HepG2 (cell line): ENCODE measurements around the gene C20orf204. TPM values are rescaled to one million over a fixed set of nuclear protein-coding genes. Genes with fewer than 3 reads are reported as not detected.

Experiments
- CBFB ChIP-seq: sonication (generic); formaldehyde crosslinking; IDR thresholded peaks from 2 replicates; pipeline ENCODE4 v1.4.0; 2020; ENCODE audit warnings: missing genetic modification reagents
- ERF ChIP-seq: IDR thresholded peaks from 2 replicates; pipeline ENCODE4 v1.6.1; 2018; ENCODE audit warnings: missing biosample characterization, missing genetic modification reagents
- FOXO1 ChIP-seq: sonication (generic); formaldehyde crosslinking; IDR thresholded peaks from 2 replicates; pipeline ENCODE4 v1.4.0; 2020; ENCODE audit warnings: missing genetic modification reagents
- GPN1 ChIP-seq: sonication (generic); formaldehyde crosslinking; IDR thresholded peaks from 2 replicates; pipeline ENCODE4 v1.5.1; 2020; ENCODE audit warnings: missing genetic modification reagents, borderline replicate concordance
- HDAC1 ChIP-seq: sonication (generic); formaldehyde crosslinking; IDR thresholded peaks from 2 replicates; pipeline ENCODE4 v1.5.1; 2020; ENCODE audit warnings: mild to moderate bottlenecking, missing genetic modification reagents
- JARID2 ChIP-seq: sonication (generic); formaldehyde crosslinking; IDR thresholded peaks from 2 replicates; pipeline ENCODE4 v1.8.1; 2023; ENCODE audit warnings: missing genetic modification reagents, inconsistent platforms; ENCODE audit not compliant: insufficient replicate concordance
- KLF15 ChIP-seq: sonication (generic); formaldehyde crosslinking; IDR thresholded peaks from 2 replicates; pipeline ENCODE4 v1.8.1; 2023; ENCODE audit warnings: borderline replicate concordance, mild to moderate bottlenecking, inconsistent platforms, missing genetic modification reagents, mixed read lengths
- MAF1 ChIP-seq: sonication (generic); formaldehyde crosslinking; IDR thresholded peaks from 2 replicates; pipeline ENCODE4 v1.5.0; 2020; ENCODE audit warnings: missing genetic modification reagents, borderline replicate concordance
- NR2C2 ChIP-seq: sonication (generic); formaldehyde crosslinking; IDR thresholded peaks from 2 replicates; pipeline ENCODE4 v1.4.0; 2020; ENCODE audit warnings: missing genetic modification reagents, mild to moderate bottlenecking, moderate library complexity, borderline replicate concordance
- NR2F6 ChIP-seq, 2 experiments: IDR thresholded peaks; 2 replicates each; pipeline ENCODE4 v1.6.1; 2016; ENCODE audit warnings: antibody characterized with exemption in 1 of 2, mild to moderate bottlenecking in 1 of 2
- RNF2 ChIP-seq: fragments of 450-650 bp; conservative IDR thresholded peaks from 2 replicates; pipeline ENCODE4 v1.6.1; 2016; ENCODE audit warnings: low read depth
- SMARCC2 ChIP-seq: fragments of 450-650 bp; IDR thresholded peaks from 2 replicates; pipeline ENCODE4 v1.6.1; 2017; ENCODE audit warnings: antibody characterized with exemption, mild to moderate bottlenecking
- SOX6 ChIP-seq, 2 experiments: fragments of 450-650 bp in 1 of 2; sonication (generic) in 1 of 2; formaldehyde crosslinking in 1 of 2; IDR thresholded peaks; 2 replicates each; pipeline versions ENCODE4 v1.4.0 to v1.6.1; 2017 to 2020; ENCODE audit warnings: antibody characterized with exemption in 1 of 2, mild to moderate bottlenecking in 1 of 2, missing genetic modification reagents in 1 of 2
- SP5 ChIP-seq: IDR thresholded peaks from 2 replicates; pipeline ENCODE4 v1.6.1; 2016; ENCODE audit warnings: low read depth, borderline replicate concordance
- SRF ChIP-seq: IDR thresholded peaks from 2 replicates; pipeline ENCODE4 v1.6.1; 2011; ENCODE audit warnings: mild to moderate bottlenecking, low read depth, low read length, moderate library complexity
- ZBTB42 ChIP-seq: sonication (generic); formaldehyde crosslinking; IDR thresholded peaks from 2 replicates; pipeline ENCODE4 v1.5.0; 2020; ENCODE audit warnings: mild to moderate bottlenecking, missing genetic modification reagents
- ZFP36L1 ChIP-seq: sonication (generic); formaldehyde crosslinking; IDR thresholded peaks from 2 replicates; pipeline ENCODE4 v1.8.0; 2022; ENCODE audit warnings: mild to moderate bottlenecking, missing genetic modification reagents, moderate library complexity
- ZNF335 ChIP-seq: sonication (generic); formaldehyde crosslinking; IDR thresholded peaks from 2 replicates; pipeline ENCODE4 v1.4.0; 2020; ENCODE audit warnings: missing genetic modification reagents
- ZNF441 ChIP-seq: sonication (generic); formaldehyde crosslinking; IDR thresholded peaks from 2 replicates; pipeline ENCODE4 v1.7.0; 2021; ENCODE audit warnings: missing genetic modification reagents, borderline replicate concordance
- ZNF562 ChIP-seq: sonication (generic); formaldehyde crosslinking; IDR thresholded peaks from 2 replicates; pipeline ENCODE4 v1.8.0; 2022; ENCODE audit warnings: missing genetic modification reagents, borderline replicate concordance
- ZNF878 ChIP-seq: sonication (generic); formaldehyde crosslinking; IDR thresholded peaks from 2 replicates; pipeline ENCODE4 v1.8.1; 2023; ENCODE audit warnings: mild to moderate bottlenecking, missing genetic modification reagents, moderate library complexity
- polyA plus RNA-seq, 8 experiments: library from polyadenylated mRNA; depleted of rRNA in 3 of 8; stranded (reverse) in 7 of 8; unstranded in 1 of 8; fragments of >200 nt; fragmentation: Illumina TruSeq in 4 of 8; extraction: Trizol in 4 of 8; gene quantifications; 2 replicates each; pipeline versions ENCODE4 v1.2.1 to v1.2.3, GENCODE V29; 2011 to 2016; ENCODE audit warnings: low read depth in 4 of 8, missing spikeins in 1 of 8, mixed read lengths in 1 of 8; ENCODE audit not compliant: insufficient read depth in 1 of 8
- total RNA-seq, 5 experiments: library from RNA; depleted of rRNA; stranded (reverse); fragments of >200 nt; fragmentation: Illumina TruSeq; extraction: Trizol; gene quantifications; 2 replicates each; pipeline ENCODE4 v1.2.3, GENCODE V29; 2016; ENCODE audit warnings: low read depth in 1 of 5
- TF ChIP-seq, protein P1 (sequence below): sonication (generic); formaldehyde crosslinking; IDR thresholded peaks from 2 replicates; pipeline ENCODE4 v1.5.1; 2020; ENCODE audit warnings: mild to moderate bottlenecking, missing genetic modification reagents
- TF ChIP-seq, protein P2 (sequence below): sonication (generic); formaldehyde crosslinking; IDR thresholded peaks from 2 replicates; pipeline ENCODE4 v1.5.0; 2020; ENCODE audit warnings: mild to moderate bottlenecking, low read depth, missing genetic modification reagents, borderline replicate concordance
- TF ChIP-seq, protein P3 (sequence below): sonication (generic); formaldehyde crosslinking; IDR thresholded peaks from 2 replicates; pipeline ENCODE4 v1.5.1; 2020; ENCODE audit warnings: missing genetic modification reagents, mild to moderate bottlenecking, borderline replicate concordance
- TF ChIP-seq, protein P4 (sequence below): sonication (generic); formaldehyde crosslinking; IDR thresholded peaks from 2 replicates; pipeline ENCODE4 v1.9.0; 2021; ENCODE audit warnings: missing genetic modification reagents, borderline replicate concordance

C20orf204 gene
- total and polyA plus RNA-seq, 2 of the 13 experiments (the other 11 are each of a cell fraction or from before 2014, with no cell fraction given), result 22.1 to 80.0 TPM

DNA sequence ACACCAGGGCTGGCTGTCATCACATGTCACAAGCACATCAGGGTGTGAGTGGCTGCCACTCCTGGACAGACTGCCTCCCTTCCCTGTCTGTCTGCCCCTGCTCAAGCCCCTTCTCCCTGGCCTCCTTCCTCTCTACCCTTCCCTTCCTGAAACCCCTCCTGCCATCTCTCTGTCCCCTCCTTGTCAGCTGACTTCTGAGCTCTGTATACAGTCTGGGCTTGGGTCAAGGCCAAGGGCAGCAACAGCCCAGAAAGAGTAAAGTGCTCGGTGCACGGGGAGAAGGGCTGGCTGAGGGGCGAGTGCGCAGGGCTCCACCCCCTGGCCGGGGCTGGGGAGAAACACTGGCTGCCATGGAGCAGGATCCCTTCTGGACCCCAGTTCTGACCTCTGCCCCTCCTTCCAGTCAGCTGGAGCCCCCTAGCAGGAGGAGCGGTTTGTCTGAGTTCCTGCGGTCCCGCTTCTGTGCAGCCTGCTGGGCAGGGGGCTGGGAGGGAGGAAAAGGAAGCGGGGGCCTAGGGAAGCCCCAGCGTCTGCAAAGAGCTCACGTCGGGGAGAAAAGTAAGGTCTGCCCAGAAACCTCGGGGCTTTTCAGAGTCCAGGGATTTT is 46.2 kb downstream of the C20orf204 start (continued):
- TF ChIP-seq ZNF562 (CRISPR knock-in tag) (no peak), ERF (CRISPR knock-in tag) (no peak), NR2C2 (peak; percentile 39; the same call in 1 of the 2 replicates), KLF15 (CRISPR knock-in tag) (no peak), ZNF335 (CRISPR knock-in tag) (0 out of 2 replicates have a peak, but pooled peaks have one; percentile 53), HDAC1 (CRISPR knock-in tag) (peak; percentile 68), RNF2 (no peak), NR2F6 (IDR thresholded peaks at IDR 0.05) (peak; percentile 93), NR2F6 (CRISPR knock-in tag; IDR thresholded peaks at IDR 0.05) (peak; percentile 96), ZNF878 (CRISPR knock-in tag) (no peak), ZNF441 (CRISPR knock-in tag) (peak; percentile 87; the same call in 1 of the 2 replicates), SP5 (CRISPR knock-in tag) (peak; percentile 79), SOX6 (IDR thresholded peaks at IDR 0.05) (no peak), SOX6 (CRISPR knock-in tag; IDR thresholded peaks at IDR 0.05) (peak; percentile 32; the same call in 1 of the 2 replicates), JARID2 (CRISPR knock-in tag) (no peak), FOXO1 (CRISPR knock-in tag) (peak; percentile 17; the same call in 1 of the 2 replicates), ZBTB42 (CRISPR knock-in tag) (no peak), SMARCC2 (no peak), CBFB (CRISPR knock-in tag) (0 out of 2 replicates have a peak, but pooled peaks have one; percentile 31), MAF1 (0 out of 2 replicates have a peak, but pooled peaks have one; percentile 39), SRF (no peak), GPN1 (CRISPR knock-in tag) (no peak), ZFP36L1 (CRISPR knock-in tag) (no peak)
- TF ChIP-seq, protein P1, sequence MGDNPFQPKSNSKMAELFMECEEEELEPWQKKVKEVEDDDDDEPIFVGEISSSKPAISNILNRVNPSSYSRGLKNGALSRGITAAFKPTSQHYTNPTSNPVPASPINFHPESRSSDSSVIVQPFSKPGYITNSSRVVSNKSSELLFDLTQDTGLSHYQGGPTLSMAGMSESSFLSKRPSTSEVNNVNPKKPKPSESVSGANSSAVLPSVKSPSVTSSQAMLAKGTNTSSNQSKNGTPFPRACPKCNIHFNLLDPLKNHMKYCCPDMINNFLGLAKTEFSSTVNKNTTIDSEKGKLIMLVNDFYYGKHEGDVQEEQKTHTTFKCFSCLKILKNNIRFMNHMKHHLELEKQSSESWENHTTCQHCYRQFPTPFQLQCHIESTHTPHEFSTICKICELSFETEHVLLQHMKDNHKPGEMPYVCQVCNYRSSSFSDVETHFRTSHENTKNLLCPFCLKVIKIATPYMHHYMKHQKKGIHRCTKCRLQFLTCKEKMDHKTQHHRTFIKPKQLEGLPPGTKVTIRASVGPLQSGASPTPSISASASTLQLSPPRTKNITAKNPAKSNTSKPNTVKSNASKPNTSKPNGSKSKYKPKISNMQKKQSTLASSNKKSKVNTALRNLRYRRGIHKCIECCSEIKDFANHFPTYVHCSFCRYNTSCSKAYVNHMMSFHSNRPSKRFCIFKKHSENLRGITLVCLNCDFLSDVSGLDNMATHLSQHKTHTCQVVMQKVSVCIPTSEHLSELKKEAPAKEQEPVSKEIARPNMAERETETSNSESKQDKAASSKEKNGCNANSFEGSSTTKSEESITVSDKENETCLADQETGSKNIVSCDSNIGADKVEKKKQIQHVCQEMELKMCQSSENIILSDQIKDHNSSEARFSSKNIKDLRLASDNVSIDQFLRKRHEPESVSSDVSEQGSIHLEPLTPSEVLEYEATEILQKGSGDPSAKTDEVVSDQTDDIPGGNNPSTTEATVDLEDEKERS (CRISPR knock-in tag), result no peak
- TF ChIP-seq, protein P2, sequence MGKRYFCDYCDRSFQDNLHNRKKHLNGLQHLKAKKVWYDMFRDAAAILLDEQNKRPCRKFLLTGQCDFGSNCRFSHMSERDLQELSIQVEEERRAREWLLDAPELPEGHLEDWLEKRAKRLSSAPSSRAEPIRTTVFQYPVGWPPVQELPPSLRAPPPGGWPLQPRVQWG (CRISPR knock-in tag), result no peak
- TF ChIP-seq, protein P3, sequence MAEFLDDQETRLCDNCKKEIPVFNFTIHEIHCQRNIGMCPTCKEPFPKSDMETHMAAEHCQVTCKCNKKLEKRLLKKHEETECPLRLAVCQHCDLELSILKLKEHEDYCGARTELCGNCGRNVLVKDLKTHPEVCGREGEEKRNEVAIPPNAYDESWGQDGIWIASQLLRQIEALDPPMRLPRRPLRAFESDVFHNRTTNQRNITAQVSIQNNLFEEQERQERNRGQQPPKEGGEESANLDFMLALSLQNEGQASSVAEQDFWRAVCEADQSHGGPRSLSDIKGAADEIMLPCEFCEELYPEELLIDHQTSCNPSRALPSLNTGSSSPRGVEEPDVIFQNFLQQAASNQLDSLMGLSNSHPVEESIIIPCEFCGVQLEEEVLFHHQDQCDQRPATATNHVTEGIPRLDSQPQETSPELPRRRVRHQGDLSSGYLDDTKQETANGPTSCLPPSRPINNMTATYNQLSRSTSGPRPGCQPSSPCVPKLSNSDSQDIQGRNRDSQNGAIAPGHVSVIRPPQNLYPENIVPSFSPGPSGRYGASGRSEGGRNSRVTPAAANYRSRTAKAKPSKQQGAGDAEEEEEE (CRISPR knock-in tag), result no peak
- TF ChIP-seq, protein P4, sequence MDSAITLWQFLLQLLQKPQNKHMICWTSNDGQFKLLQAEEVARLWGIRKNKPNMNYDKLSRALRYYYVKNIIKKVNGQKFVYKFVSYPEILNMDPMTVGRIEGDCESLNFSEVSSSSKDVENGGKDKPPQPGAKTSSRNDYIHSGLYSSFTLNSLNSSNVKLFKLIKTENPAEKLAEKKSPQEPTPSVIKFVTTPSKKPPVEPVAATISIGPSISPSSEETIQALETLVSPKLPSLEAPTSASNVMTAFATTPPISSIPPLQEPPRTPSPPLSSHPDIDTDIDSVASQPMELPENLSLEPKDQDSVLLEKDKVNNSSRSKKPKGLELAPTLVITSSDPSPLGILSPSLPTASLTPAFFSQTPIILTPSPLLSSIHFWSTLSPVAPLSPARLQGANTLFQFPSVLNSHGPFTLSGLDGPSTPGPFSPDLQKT (CRISPR knock-in tag), result no peak
